HepG2 (cell line): ENCODE data around the gene GAGE12G. TPM values are rescaled to one million over a fixed set of nuclear protein-coding genes. Genes with fewer than 3 reads are reported as not detected.

Experiments used
- ATAD3A ChIP-seq: sonication (generic); formaldehyde crosslinking; IDR thresholded peaks from 2 replicates; pipeline ENCODE4 v1.4.0; 2020; ENCODE audit warnings: missing genetic modification reagents
- CEBPB ChIP-seq: IDR thresholded peaks from 2 replicates; pipeline ENCODE4 v1.6.1; 2011; ENCODE audit warnings: low read depth, low read length, improper control_type of control experiment, borderline replicate concordance
- DMAP1 ChIP-seq: IDR thresholded peaks from 2 replicates; pipeline ENCODE4 v1.6.1; 2016
- DR1 ChIP-seq: sonication (generic); formaldehyde crosslinking; IDR thresholded peaks from 2 replicates; pipeline ENCODE4 v1.8.0; 2021; ENCODE audit warnings: mild to moderate bottlenecking, missing genetic modification reagents, inconsistent platforms
- EEA1 ChIP-seq: sonication (generic); formaldehyde crosslinking; IDR thresholded peaks from 2 replicates; pipeline ENCODE4 v1.5.1; 2020; ENCODE audit warnings: mild to moderate bottlenecking, missing genetic modification reagents, borderline replicate concordance
- FOXA3 ChIP-seq: IDR thresholded peaks from 2 replicates; pipeline ENCODE4 v1.6.1; 2016; ENCODE audit warnings: missing genetic modification reagents, missing compliant biosample characterization
- JARID2 ChIP-seq: sonication (generic); formaldehyde crosslinking; IDR thresholded peaks from 2 replicates; pipeline ENCODE4 v1.8.1; 2023; ENCODE audit warnings: missing genetic modification reagents, inconsistent platforms; ENCODE audit not compliant: insufficient replicate concordance
- LCORL ChIP-seq, 2 experiments: fragments of 450-650 bp in 1 of 2; sonication (generic) in 1 of 2; formaldehyde crosslinking in 1 of 2; IDR thresholded peaks; 2 replicates each; pipeline versions ENCODE4 v1.5.0 to v1.6.1; 2017 to 2020; ENCODE audit warnings: antibody characterized with exemption in 1 of 2, missing genetic modification reagents in 1 of 2
- MIXL1 ChIP-seq: IDR thresholded peaks from 2 replicates; pipeline ENCODE4 v1.6.1; 2016
- MXD3 ChIP-seq: IDR thresholded peaks from 2 replicates; pipeline ENCODE4 v1.6.1; 2016; ENCODE audit warnings: mild to moderate bottlenecking, missing biosample characterization, missing genetic modification reagents
- MXI1 ChIP-seq: IDR thresholded peaks from 3 replicates; pipeline ENCODE4 v1.6.1; 2012; ENCODE audit warnings: low read depth, low read length, inconsistent platforms, borderline replicate concordance
- NFAT5 ChIP-seq: sonication (generic); formaldehyde crosslinking; IDR thresholded peaks from 2 replicates; pipeline ENCODE4 v1.4.0; 2020; ENCODE audit warnings: missing genetic modification reagents
- PRDM10 ChIP-seq: sonication (generic); formaldehyde crosslinking; IDR thresholded peaks from 2 replicates; pipeline ENCODE4 v1.4.0; 2020; ENCODE audit warnings: low read depth, missing genetic modification reagents
- RFX5 ChIP-seq: IDR thresholded peaks from 2 replicates; pipeline ENCODE4 v1.6.1; 2011; ENCODE audit warnings: low read depth, low read length, improper control_type of control experiment
- SMARCE1 ChIP-seq: fragments of 450-650 bp; IDR thresholded peaks from 2 replicates; pipeline ENCODE4 v1.6.1; 2017; ENCODE audit warnings: borderline replicate concordance
- SOX5 ChIP-seq: IDR thresholded peaks from 2 replicates; pipeline ENCODE4 v1.6.1; 2016; ENCODE audit warnings: borderline replicate concordance
- ZNF552 ChIP-seq: sonication (generic); formaldehyde crosslinking; IDR thresholded peaks from 2 replicates; pipeline ENCODE4 v1.9.0; 2022; ENCODE audit warnings: missing genetic modification reagents, mild to moderate bottlenecking, borderline replicate concordance
- ZNF766 ChIP-seq: sonication (generic); formaldehyde crosslinking; IDR thresholded peaks from 2 replicates; pipeline ENCODE4 v1.5.0; 2020; ENCODE audit warnings: missing genetic modification reagents, borderline replicate concordance
- ZSCAN12 ChIP-seq: sonication (generic); formaldehyde crosslinking; IDR thresholded peaks from 2 replicates; pipeline ENCODE4 v1.9.0; 2021; ENCODE audit warnings: mild to moderate bottlenecking, missing genetic modification reagents
- ZUFSP ChIP-seq: sonication (generic); formaldehyde crosslinking; IDR thresholded peaks from 2 replicates; pipeline ENCODE4 v1.9.0; 2021; ENCODE audit warnings: missing genetic modification reagents, mild to moderate bottlenecking, borderline replicate concordance
- polyA plus RNA-seq, 8 experiments: library from polyadenylated mRNA; depleted of rRNA in 3 of 8; stranded (reverse) in 7 of 8; unstranded in 1 of 8; fragments of >200 nt; fragmentation: Illumina TruSeq in 4 of 8; extraction: Trizol in 4 of 8; gene quantifications; 2 replicates each; pipeline versions ENCODE4 v1.2.1 to v1.2.3, GENCODE V29; 2011 to 2016; ENCODE audit warnings: low read depth in 4 of 8, missing spikeins in 1 of 8, mixed read lengths in 1 of 8; ENCODE audit not compliant: insufficient read depth in 1 of 8
- total RNA-seq, 5 experiments: library from RNA; depleted of rRNA; stranded (reverse); fragments of >200 nt; fragmentation: Illumina TruSeq; extraction: Trizol; gene quantifications; 2 replicates each; pipeline ENCODE4 v1.2.3, GENCODE V29; 2016; ENCODE audit warnings: low read depth in 1 of 5

GAGE12G gene
- total and polyA plus RNA-seq, 2 of the 13 experiments (the other 11 are each of a cell fraction or from before 2014, with no cell fraction given): not detected

- 0 out of 2 replicates have a peak, but pooled peaks have one; percentile 2 for TF ChIP-seq FOXA3 (CRISPR knock-in tag)
- TF ChIP-seq ZSCAN12: no peak
- no peak for TF ChIP-seq DMAP1 (CRISPR knock-in tag)
- TF ChIP-seq NFAT5: no peak
- TF ChIP-seq DR1 (CRISPR knock-in tag): no peak
- TF ChIP-seq MIXL1 (CRISPR knock-in tag): no peak
- no peak for TF ChIP-seq EEA1 (CRISPR knock-in tag)
- no peak for TF ChIP-seq ATAD3A (CRISPR knock-in tag)
- TF ChIP-seq LCORL (IDR thresholded peaks at IDR 0.05): no peak
- TF ChIP-seq LCORL (CRISPR knock-in tag; IDR thresholded peaks at IDR 0.05): no peak
- no peak for TF ChIP-seq PRDM10 (CRISPR knock-in tag)
- TF ChIP-seq ZNF766 (CRISPR knock-in tag): no peak
- TF ChIP-seq ZNF552 (CRISPR knock-in tag): no peak
- TF ChIP-seq SOX5: peak; percentile 78; the same call in 1 of the 2 replicates
- TF ChIP-seq CEBPB: peak; percentile 26; the same call in 1 of the 2 replicates
- TF ChIP-seq SMARCE1: no peak
- no peak for TF ChIP-seq JARID2 (CRISPR knock-in tag)
- TF ChIP-seq MXD3 (CRISPR knock-in tag): no peak
- TF ChIP-seq ZUFSP (CRISPR knock-in tag): no peak
- TF ChIP-seq MXI1: no peak
- TF ChIP-seq RFX5: no peak
Measured at GRCh38 chrX:49610718-49611310, 40.6 kb downstream of the GAGE12G start (continued).
